ENCODE data around the gene CEP131. TPM values are rescaled to one million over a fixed set of nuclear protein-coding genes. Genes with fewer than 3 reads are reported as not detected.

The CEP131 gene
- total RNA-seq, 1 experiment from 2014 or later: 5.1 TPM

DNA sequence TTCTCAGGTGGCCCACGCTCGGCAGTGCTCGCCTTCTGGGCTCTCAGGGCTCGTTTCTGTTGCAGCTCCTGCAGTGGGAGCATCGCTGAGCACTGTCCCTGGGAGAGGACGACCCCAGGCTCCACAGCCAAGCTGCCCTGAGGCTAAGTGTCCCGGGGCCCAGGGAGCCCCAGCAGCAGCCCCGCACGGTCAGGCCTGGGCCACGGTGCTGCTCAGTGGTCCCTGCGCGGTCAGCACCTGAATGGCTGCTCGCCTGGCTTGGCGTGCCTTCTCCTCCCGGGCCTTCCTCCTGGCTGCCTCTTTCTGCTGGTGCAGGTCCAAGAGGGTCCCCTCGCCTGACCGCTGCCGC is 23.3 kb downstream of the CEP131 start:
- Histone ChIP-seq H4K20me1 (ENCODE audit: insufficient read depth, low read depth, low read length) (0 out of 2 replicates have a peak, but pooled peaks cover 2% of the 10 kb centered on the region), H3K27ac (ENCODE audit: low read length) (no peak overlapping the region), H3K79me2 (ENCODE audit: low read length) (no peaks in the 10 kb centered on the region), H3K4me1 (ENCODE audit: low read length) (peaks cover 6% of the 10 kb centered on the region), H2AFZ (ENCODE audit: low read length) (no peak overlapping the region), H3K4me3 (ENCODE audit: low read length) (no peak overlapping the region), H3K9ac (ENCODE audit: low read length) (no peak overlapping the region), H3K36me3 (ENCODE audit: insufficient read depth, low read length) (no peaks in the 10 kb centered on the region), H3K4me2 (ENCODE audit: low read depth, low read length, poor library complexity, severe bottlenecking) (no peak overlapping the region), H3K9me2 (replicated peaks; ENCODE audit: insufficient read depth, low read length) (no peaks in the 10 kb centered on the region), H3K27me3 (ENCODE audit: low read length) (no peaks in the 10 kb centered on the region), H3K9me3 (ENCODE audit: low read length) (no peaks in the 10 kb centered on the region)
- no peak for DNase-seq

- Histone ChIP-seq H2AFZ (ENCODE audit: low read length) (no peak overlapping the region), H3K36me3 (ENCODE audit: insufficient read depth, low read length) (no peaks in the 10 kb centered on the region), H4K20me1 (ENCODE audit: insufficient read depth, low read depth, low read length) (0 out of 2 replicates have a peak, but pooled peaks cover 2% of the 10 kb centered on the region), H3K27ac (ENCODE audit: low read length) (no peak overlapping the region), H3K9ac (ENCODE audit: low read length) (no peak overlapping the region), H3K4me3 (ENCODE audit: low read length) (no peak overlapping the region), H3K4me1 (ENCODE audit: low read length) (peaks cover 6% of the 10 kb centered on the region), H3K9me2 (replicated peaks; ENCODE audit: insufficient read depth, low read length) (no peaks in the 10 kb centered on the region), H3K4me2 (ENCODE audit: low read depth, low read length, poor library complexity, severe bottlenecking) (no peak overlapping the region), H3K79me2 (ENCODE audit: low read length) (no peaks in the 10 kb centered on the region), H3K9me3 (ENCODE audit: low read length) (no peaks in the 10 kb centered on the region), H3K27me3 (ENCODE audit: low read length) (no peaks in the 10 kb centered on the region)
- DNase-seq: no peak
Measured at GRCh38 chr17:81198826-81199481, 23.8 kb downstream of the CEP131 start.

- no peak overlapping the region for H2AFZ ChIP-seq (ENCODE audit: low read length)
- H4K20me1 ChIP-seq (ENCODE audit: insufficient read depth, low read depth, low read length): 0 out of 2 replicates have a peak, but pooled peaks cover 2% of the 10 kb centered on the region
- H3K9me2 ChIP-seq (replicated peaks; ENCODE audit: insufficient read depth, low read length): no peaks in the 10 kb centered on the region
- DNase-seq: no peak
- no peaks in the 10 kb centered on the region for H3K36me3 ChIP-seq (ENCODE audit: insufficient read depth, low read length)
- H3K27ac ChIP-seq (ENCODE audit: low read length): no peak overlapping the region
- H3K4me2 ChIP-seq (ENCODE audit: low read depth, low read length, poor library complexity, severe bottlenecking): no peak overlapping the region
- no peak overlapping the region for H3K4me3 ChIP-seq (ENCODE audit: low read length)
- no peak overlapping the region for H3K9ac ChIP-seq (ENCODE audit: low read length)
- no peaks in the 10 kb centered on the region for H3K9me3 ChIP-seq (ENCODE audit: low read length)
- peaks cover 6% of the 10 kb centered on the region for H3K4me1 ChIP-seq (ENCODE audit: low read length)
- no peaks in the 10 kb centered on the region for H3K79me2 ChIP-seq (ENCODE audit: low read length)
- H3K27me3 ChIP-seq (ENCODE audit: low read length): no peaks in the 10 kb centered on the region
Measured at GRCh38 chr17:81197831-81198490, 24.8 kb downstream of the CEP131 start.

GRCh38 chr17:81197409-81197795 is 25.4 kb downstream of the CEP131 start:
- DNase-seq: no peak
- Histone ChIP-seq H3K36me3 (ENCODE audit: insufficient read depth, low read length) (no peaks in the 10 kb centered on the region), H3K4me1 (ENCODE audit: low read length) (peaks cover 6% of the 10 kb centered on the region), H3K27ac (ENCODE audit: low read length) (no peak overlapping the region), H3K9me3 (ENCODE audit: low read length) (no peaks in the 10 kb centered on the region), H3K4me3 (ENCODE audit: low read length) (no peak overlapping the region), H3K9me2 (replicated peaks; ENCODE audit: insufficient read depth, low read length) (no peaks in the 10 kb centered on the region), H2AFZ (ENCODE audit: low read length) (no peak overlapping the region), H3K4me2 (ENCODE audit: low read depth, low read length, poor library complexity, severe bottlenecking) (no peak overlapping the region), H4K20me1 (ENCODE audit: insufficient read depth, low read depth, low read length) (0 out of 2 replicates have a peak, but pooled peaks cover 2% of the 10 kb centered on the region), H3K79me2 (ENCODE audit: low read length) (no peaks in the 10 kb centered on the region), H3K27me3 (ENCODE audit: low read length) (no peaks in the 10 kb centered on the region), H3K9ac (ENCODE audit: low read length) (no peak overlapping the region)

DNA sequence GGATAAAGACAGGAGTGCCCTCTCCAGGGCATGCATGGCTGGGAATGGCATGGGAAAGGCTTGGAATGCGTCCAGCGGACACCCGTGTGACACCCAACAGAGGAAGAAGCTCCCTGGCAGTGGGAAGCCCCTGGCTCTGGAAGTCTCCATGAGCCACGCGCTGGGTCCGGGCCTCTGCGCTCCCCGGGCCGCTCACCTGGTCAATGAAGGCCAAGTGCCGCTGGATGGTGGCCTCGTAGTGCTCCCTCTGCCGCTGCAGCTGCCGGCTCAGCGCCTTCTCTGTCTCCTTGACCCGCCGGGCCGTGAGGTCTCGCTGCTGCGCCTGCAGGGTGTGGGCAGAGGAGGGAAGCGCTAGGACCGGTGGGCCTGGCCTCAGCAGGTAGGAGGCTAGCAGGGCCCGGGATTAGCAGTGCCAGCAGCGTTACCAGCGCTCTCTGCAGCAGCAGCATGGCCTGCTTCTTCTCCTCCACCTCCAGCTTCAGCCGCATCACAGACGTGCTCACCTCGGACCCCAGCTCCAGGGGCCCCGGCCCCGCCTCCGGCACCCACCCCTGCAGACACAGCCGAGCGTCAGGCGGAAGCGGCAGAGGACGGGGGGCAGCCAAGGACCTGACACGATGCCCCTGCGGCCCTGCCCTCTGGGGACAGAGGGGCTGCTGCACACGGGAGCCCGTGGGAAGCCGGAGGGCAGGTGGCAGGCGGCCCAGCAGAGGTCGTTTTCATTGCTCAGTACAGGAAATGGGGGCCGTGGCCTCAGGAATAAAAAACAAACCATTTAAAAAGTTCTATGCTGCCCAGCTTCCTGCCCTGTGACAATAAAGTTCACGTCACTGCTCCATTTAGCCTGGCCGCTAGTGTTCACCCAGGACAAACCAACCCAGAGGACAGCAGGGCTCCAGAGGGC is 26.0 kb downstream of the CEP131 start:
- Histone ChIP-seq H3K79me2 (ENCODE audit: low read length) (no peaks in the 10 kb centered on the region), H3K9ac (ENCODE audit: low read length) (no peak overlapping the region), H3K4me3 (ENCODE audit: low read length) (no peak overlapping the region), H3K27me3 (ENCODE audit: low read length) (no peaks in the 10 kb centered on the region), H3K4me1 (ENCODE audit: low read length) (peaks cover 6% of the 10 kb centered on the region), H3K36me3 (ENCODE audit: insufficient read depth, low read length) (no peaks in the 10 kb centered on the region), H4K20me1 (ENCODE audit: insufficient read depth, low read depth, low read length) (0 out of 2 replicates have a peak, but pooled peaks cover 2% of the 10 kb centered on the region), H3K9me2 (replicated peaks; ENCODE audit: insufficient read depth, low read length) (no peaks in the 10 kb centered on the region), H3K4me2 (ENCODE audit: low read depth, low read length, poor library complexity, severe bottlenecking) (no peak overlapping the region), H3K27ac (ENCODE audit: low read length) (no peak overlapping the region), H3K9me3 (ENCODE audit: low read length) (no peaks in the 10 kb centered on the region), H2AFZ (ENCODE audit: low read length) (no peak overlapping the region)
- no peak for DNase-seq

DNA sequence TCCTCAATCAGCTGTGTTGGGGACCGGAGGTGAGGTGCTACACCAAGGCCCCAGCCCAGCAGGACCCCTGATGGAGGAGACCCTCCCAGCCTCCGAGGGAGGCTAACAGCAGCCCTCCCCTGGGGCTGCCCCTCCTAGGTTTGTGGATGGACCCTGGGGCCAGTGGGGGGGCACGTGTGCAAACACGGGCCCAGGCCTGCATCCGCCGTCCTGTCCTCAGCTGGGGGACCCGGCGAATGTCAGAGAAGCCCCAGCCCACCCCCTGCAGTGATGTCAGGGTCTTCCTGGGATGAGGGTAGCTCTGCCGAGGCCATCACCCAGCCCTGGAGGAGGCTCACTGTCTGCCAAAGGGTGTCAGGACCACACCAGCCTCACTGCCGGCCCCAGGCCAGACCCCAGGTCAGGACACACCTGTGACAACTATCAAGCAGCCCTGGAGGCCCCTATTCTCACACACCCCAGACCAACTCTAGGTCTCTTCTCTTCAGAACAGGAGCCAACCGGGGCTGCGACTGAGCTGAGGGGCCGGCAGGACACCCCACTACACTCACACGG is 26.7 kb downstream of the CEP131 start:
- 0 out of 2 replicates have a peak, but pooled peaks cover under 1% of the 10 kb centered on the region for H4K20me1 ChIP-seq (ENCODE audit: insufficient read depth, low read depth, low read length)
- no peak overlapping the region for H3K4me3 ChIP-seq (ENCODE audit: low read length)
- no peak overlapping the region for H3K9ac ChIP-seq (ENCODE audit: low read length)
- H3K79me2 ChIP-seq (ENCODE audit: low read length): no peaks in the 10 kb centered on the region
- no peaks in the 10 kb centered on the region for H3K27me3 ChIP-seq (ENCODE audit: low read length)
- H3K4me2 ChIP-seq (ENCODE audit: low read depth, low read length, poor library complexity, severe bottlenecking): no peak overlapping the region
- no peaks in the 10 kb centered on the region for H3K9me3 ChIP-seq (ENCODE audit: low read length)
- no peak overlapping the region for H3K27ac ChIP-seq (ENCODE audit: low read length)
- H3K4me1 ChIP-seq (ENCODE audit: low read length): peaks cover under 1% of the 10 kb centered on the region
- H3K36me3 ChIP-seq (ENCODE audit: insufficient read depth, low read length): no peaks in the 10 kb centered on the region
- H3K9me2 ChIP-seq (replicated peaks; ENCODE audit: insufficient read depth, low read length): no peaks in the 10 kb centered on the region
- DNase-seq: no peak
- H2AFZ ChIP-seq (ENCODE audit: low read length): no peak overlapping the region

GRCh38 chr17:81194941-81195901 is 27.5 kb downstream of the CEP131 start:
- H2AFZ ChIP-seq (ENCODE audit: low read length): no peak overlapping the region
- no peaks in the 10 kb centered on the region for H3K79me2 ChIP-seq (ENCODE audit: low read length)
- H4K20me1 ChIP-seq (ENCODE audit: insufficient read depth, low read depth, low read length): no peaks in the 10 kb centered on the region
- H3K27me3 ChIP-seq (ENCODE audit: low read length): no peaks in the 10 kb centered on the region
- H3K9ac ChIP-seq (ENCODE audit: low read length): no peak overlapping the region
- no peak overlapping the region for H3K4me3 ChIP-seq (ENCODE audit: low read length)
- H3K4me2 ChIP-seq (ENCODE audit: low read depth, low read length, poor library complexity, severe bottlenecking): no peak overlapping the region
- H3K9me2 ChIP-seq (replicated peaks; ENCODE audit: insufficient read depth, low read length): no peaks in the 10 kb centered on the region
- no peaks in the 10 kb centered on the region for H3K4me1 ChIP-seq (ENCODE audit: low read length)
- DNase-seq: no peak
- no peaks in the 10 kb centered on the region for H3K36me3 ChIP-seq (ENCODE audit: insufficient read depth, low read length)
- H3K9me3 ChIP-seq (ENCODE audit: low read length): no peaks in the 10 kb centered on the region
- no peak overlapping the region for H3K27ac ChIP-seq (ENCODE audit: low read length)
